Activated CD8-positive, alpha-beta memory T cell treated with anti-CD3 and anti-CD28 coated beads, Interleukin-2, amount 10 ng/mL, durations not matched to agents 7 days and 5 days (primary cell): ENCODE measurements around the gene TMOD1. TPM values are rescaled to one million over a fixed set of nuclear protein-coding genes. Genes with fewer than 3 reads are reported as not detected.

Source experiments
- ATAC-seq: fragments of 150-1000 bp; cut with Tn5 transposase; one replicate; pipeline ENCODE4 v1.10.0; 2021; ENCODE audit warnings: moderate library complexity
- CTCF ChIA-PET: fragments of 350-600 bp; sonication (Branson Sonifier 250); formaldehyde crosslinking; loops from one replicate; lab custom pipeline; 2021; ENCODE audit warnings: antibody characterized with exemption; lab: Charles Lee
- DNase-seq: peaks from one replicate; pipeline ENCODE4 v3.0.0-alpha.2; 2020
- H3K27ac Mint-ChIP-seq: one replicate; pipeline ENCODE4 v1.8.0; 2021; ENCODE audit warnings: mild to moderate bottlenecking, mixed read lengths
- H3K27me3 Mint-ChIP-seq: one replicate; pipeline ENCODE4 v1.8.0; 2021; ENCODE audit warnings: mixed read lengths
- H3K36me3 Mint-ChIP-seq: one replicate; pipeline ENCODE4 v1.8.0; 2021; ENCODE audit warnings: mild to moderate bottlenecking, mixed read lengths
- H3K4me1 Mint-ChIP-seq: one replicate; pipeline ENCODE4 v1.8.0; 2021; ENCODE audit warnings: mixed read lengths
- H3K4me3 Mint-ChIP-seq: one replicate; pipeline ENCODE4 v1.8.0; 2021; ENCODE audit warnings: mild to moderate bottlenecking, moderate library complexity, mixed read lengths
- H3K9me3 Mint-ChIP-seq: one replicate; pipeline ENCODE4 v1.8.0; 2022; ENCODE audit warnings: low read depth, mixed read lengths
- total RNA-seq, 2 experiments: library from RNA; stranded (reverse); gene quantifications; one replicate each; pipeline ENCODE4 v1.2.3, GENCODE V29; 2021

Gene TMOD1
- total RNA-seq, 2 experiments from 2014 or later = 0.88 to 1.0 TPM

GRCh38 chr9:97502222-97502983 lies 937 bp downstream of the TMOD1 start:
- DNase-seq = no peak
- H3K27me3 Mint-ChIP-seq = peaks cover 50% of the 10 kb centered on the region

GRCh38 chr9:97502984-97503861 lies 1.8 kb downstream of the TMOD1 start:
- no peaks in the 10 kb centered on the region for H3K9me3 Mint-ChIP-seq
- ATAC-seq = no peak
- no peak overlapping the region for H3K27ac Mint-ChIP-seq
- H3K27me3 Mint-ChIP-seq = peaks cover 50% of the 10 kb centered on the region
- H3K4me1 Mint-ChIP-seq = peaks cover 18% of the 10 kb centered on the region
- H3K4me3 Mint-ChIP-seq = peak overlapping the region; percentile 56
- no peaks in the 10 kb centered on the region for H3K36me3 Mint-ChIP-seq
- CTCF ChIA-PET = interaction anchor here (0.7 to 3.2 kb wide), 8 partner anchors 8 to 151 kb away, joined by 3 to 30 read pairs (median 3); partner anchors contain the start of gene TDRD7
- no peak for DNase-seq

More at GRCh38 chr9:97502222-97502983, 937 bp downstream of the TMOD1 start:
- no peak for ATAC-seq
- no peaks in the 10 kb centered on the region for H3K9me3 Mint-ChIP-seq
- H3K4me1 Mint-ChIP-seq = peaks cover 18% of the 10 kb centered on the region
- H3K4me3 Mint-ChIP-seq = peak overlapping the region; percentile 56
- CTCF ChIA-PET = interaction anchor here (0.6 to 3.2 kb wide), 11 partner anchors 9 to 150 kb away, joined by 3 to 30 read pairs (median 3); partner anchors contain the start of gene TDRD7
- no peaks in the 10 kb centered on the region for H3K36me3 Mint-ChIP-seq
- H3K27ac Mint-ChIP-seq = no peak overlapping the region

GRCh38 chr9:97503862-97504210 lies 2.4 kb downstream of the TMOD1 start:
- H3K4me3 Mint-ChIP-seq = no peak overlapping the region
- H3K36me3 Mint-ChIP-seq = no peaks in the 10 kb centered on the region
- H3K4me1 Mint-ChIP-seq = peaks cover 18% of the 10 kb centered on the region
- CTCF ChIA-PET = interaction anchor here (0.7 to 3.2 kb wide), 3 partner anchors 15 to 95 kb away, joined by 3 to 13 read pairs (median 3); partner anchors contain the start of gene TDRD7
- H3K27me3 Mint-ChIP-seq = peaks cover 53% of the 10 kb centered on the region
- ATAC-seq (no peak), DNase-seq (no peak)
- no peaks in the 10 kb centered on the region for H3K9me3 Mint-ChIP-seq
- H3K27ac Mint-ChIP-seq = no peak overlapping the region

- Mint-ChIP-seq H3K4me1 (peaks cover 18% of the 10 kb centered on the region), H3K4me3 (no peak overlapping the region), H3K36me3 (no peaks in the 10 kb centered on the region), H3K27ac (no peak overlapping the region), H3K9me3 (no peaks in the 10 kb centered on the region), H3K27me3 (peaks cover 50% of the 10 kb centered on the region)
- ATAC-seq (no peak), DNase-seq (no peak)
- CTCF ChIA-PET = no interaction called here
These were observed 3.1 kb downstream of the TMOD1 start for GRCh38 chr9:97504381-97505216.

DNA sequence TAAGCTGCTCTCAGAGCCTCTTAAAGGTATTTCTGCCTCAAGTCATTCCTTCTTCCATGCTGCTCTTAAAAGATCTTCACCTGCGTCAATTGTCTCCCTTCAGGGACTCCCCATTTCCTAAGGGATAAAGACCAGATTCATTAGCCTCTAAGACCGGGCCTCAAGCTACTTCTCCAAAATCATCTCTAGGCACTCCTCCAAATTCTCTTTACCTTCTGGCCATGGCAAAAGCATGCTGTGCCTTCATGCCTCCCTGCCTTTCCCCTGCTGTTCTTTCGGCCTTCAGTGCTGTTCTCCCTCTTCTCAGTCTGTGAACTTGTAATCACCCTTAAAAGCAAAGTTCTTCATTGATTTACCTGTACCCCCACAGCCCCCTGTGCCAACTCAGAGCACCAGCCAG lies 4.4 kb downstream of the TMOD1 start:
- no peaks in the 10 kb centered on the region for H3K9me3 Mint-ChIP-seq
- H3K27me3 Mint-ChIP-seq = peaks cover 38% of the 10 kb centered on the region
- no peak overlapping the region for H3K4me3 Mint-ChIP-seq
- no peak for ATAC-seq
- H3K4me1 Mint-ChIP-seq = peaks cover 21% of the 10 kb centered on the region
- CTCF ChIA-PET = no interaction called here
- H3K36me3 Mint-ChIP-seq = no peaks in the 10 kb centered on the region
- H3K27ac Mint-ChIP-seq = no peak overlapping the region
- DNase-seq = no peak

GRCh38 chr9:97506306-97506705 lies 4.8 kb downstream of the TMOD1 start:
- Mint-ChIP-seq H3K9me3 (no peaks in the 10 kb centered on the region), H3K27me3 (peaks cover 34% of the 10 kb centered on the region), H3K4me1 (peaks cover 21% of the 10 kb centered on the region), H3K27ac (no peak overlapping the region), H3K4me3 (no peak overlapping the region), H3K36me3 (no peaks in the 10 kb centered on the region)
- ATAC-seq (no peak), DNase-seq (no peak)
- CTCF ChIA-PET = no interaction called here

DNA sequence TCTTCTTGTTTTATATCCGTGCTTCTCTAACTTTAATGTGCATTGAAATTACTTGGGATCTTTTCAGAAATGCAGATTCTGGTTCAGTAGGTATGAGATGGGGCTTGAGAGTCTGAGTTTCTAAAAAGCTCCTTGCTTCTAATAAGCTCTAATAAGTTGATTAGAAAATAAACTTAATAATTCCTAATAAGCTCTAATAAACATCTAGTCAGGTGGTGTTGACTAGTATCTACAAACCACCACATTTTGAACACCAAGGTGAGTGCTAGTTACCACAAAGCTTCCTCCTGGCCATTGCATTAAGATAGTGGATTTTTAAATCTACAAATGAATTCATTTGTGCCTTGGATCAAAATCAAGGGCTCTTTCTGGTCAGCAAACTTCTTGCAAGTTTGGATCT lies 5.3 kb downstream of the TMOD1 start:
- H3K27me3 Mint-ChIP-seq = peaks cover 34% of the 10 kb centered on the region
- no peaks in the 10 kb centered on the region for H3K36me3 Mint-ChIP-seq
- DNase-seq (no peak), ATAC-seq (no peak)
- H3K27ac Mint-ChIP-seq = no peak overlapping the region
- H3K9me3 Mint-ChIP-seq = no peaks in the 10 kb centered on the region
- peaks cover 26% of the 10 kb centered on the region for H3K4me1 Mint-ChIP-seq
- CTCF ChIA-PET = no interaction called here
- H3K4me3 Mint-ChIP-seq = no peak overlapping the region

DNA sequence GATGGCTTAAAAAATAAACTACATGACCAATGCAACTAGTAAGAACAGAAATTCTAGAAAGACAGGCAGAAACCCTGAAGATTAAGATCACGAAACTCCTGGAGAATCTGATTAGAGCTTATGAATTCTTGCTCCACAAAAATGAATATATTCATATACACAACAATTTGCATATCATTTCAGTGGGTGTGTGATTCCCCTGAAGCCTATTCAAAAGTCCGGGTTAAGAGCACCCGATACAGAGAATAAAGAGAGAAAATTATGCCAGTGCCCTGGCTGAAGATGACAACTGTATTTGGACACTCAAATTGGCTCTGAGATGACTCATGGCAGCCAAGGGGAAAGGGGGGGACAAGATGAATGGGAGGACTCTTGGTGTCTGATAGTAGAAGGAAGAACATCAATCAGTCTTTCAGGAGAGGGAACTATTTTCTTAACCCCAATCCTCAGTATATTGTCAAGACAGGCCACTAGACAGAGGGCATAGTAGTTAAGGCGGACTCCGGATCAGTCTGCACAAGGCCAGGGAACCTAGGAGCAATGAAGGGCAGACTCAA lies 6.0 kb downstream of the TMOD1 start:
- Mint-ChIP-seq H3K27ac (no peak overlapping the region), H3K27me3 (peaks cover 29% of the 10 kb centered on the region), H3K4me3 (no peak overlapping the region), H3K36me3 (no peaks in the 10 kb centered on the region), H3K9me3 (no peaks in the 10 kb centered on the region), H3K4me1 (peaks cover 25% of the 10 kb centered on the region)
- ATAC-seq (no peak), DNase-seq (no peak)
- CTCF ChIA-PET = no interaction called here

GRCh38 chr9:97508852-97509251 lies 7.4 kb downstream of the TMOD1 start:
- peaks cover 15% of the 10 kb centered on the region for H3K27me3 Mint-ChIP-seq
- H3K36me3 Mint-ChIP-seq = no peaks in the 10 kb centered on the region
- no peak for ATAC-seq

GRCh38 chr9:97510797-97511654 lies 9.6 kb downstream of the TMOD1 start:
- CTCF ChIA-PET = interaction anchor here (0.7 to 1.5 kb wide), 5 partner anchors 8 to 99 kb away, joined by 3 to 8 read pairs (median 3); partner anchors contain the start of gene TDRD7

More at GRCh38 chr9:97508852-97509251, 7.4 kb downstream of the TMOD1 start:
- CTCF ChIA-PET = no interaction called here
- Mint-ChIP-seq H3K4me3 (no peak overlapping the region), H3K9me3 (no peaks in the 10 kb centered on the region), H3K4me1 (peaks cover 16% of the 10 kb centered on the region), H3K27ac (no peak overlapping the region)
- DNase-seq = no peak

DNA sequence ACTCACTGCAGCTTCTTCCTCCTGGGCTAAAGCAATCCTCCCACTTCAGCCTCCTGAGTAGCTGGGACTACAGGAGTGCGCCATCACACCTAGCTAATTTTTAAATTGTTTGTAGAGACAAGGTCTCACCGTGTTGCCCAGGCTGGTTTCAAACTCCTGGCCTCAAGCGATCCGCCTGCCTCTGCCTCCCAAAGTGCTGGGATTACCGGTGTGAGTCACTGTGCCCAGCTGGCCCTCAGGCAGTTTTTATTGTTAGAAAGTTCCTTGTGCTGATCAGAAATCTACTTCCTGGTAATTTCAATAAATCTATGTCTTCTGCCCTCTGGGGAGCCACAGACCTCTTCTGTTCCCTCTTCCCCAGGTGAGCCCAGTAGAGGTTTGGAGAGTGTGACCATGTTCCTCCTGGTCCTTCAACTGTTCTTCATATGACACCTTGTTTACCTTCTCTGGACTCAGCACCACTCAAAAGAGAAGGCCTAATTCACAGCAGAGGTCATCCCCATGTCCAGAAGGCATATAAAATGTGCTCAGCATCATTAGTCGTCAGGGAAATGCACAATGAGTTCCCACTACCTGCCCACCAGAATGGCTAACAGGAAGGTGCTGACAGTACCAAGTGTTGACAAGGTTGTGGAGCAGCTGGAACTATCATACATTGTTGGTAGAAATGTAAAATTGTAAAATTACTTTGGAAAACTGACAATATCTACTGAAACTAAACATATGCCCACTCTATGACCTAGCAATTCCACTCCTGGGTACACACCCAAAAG lies 10.4 kb downstream of the TMOD1 start:
- H3K27ac Mint-ChIP-seq = no peak overlapping the region
- H3K9me3 Mint-ChIP-seq = no peaks in the 10 kb centered on the region
- H3K4me1 Mint-ChIP-seq = peaks cover 16% of the 10 kb centered on the region
- CTCF ChIA-PET = interaction anchor here (0.9 to 1.3 kb wide), 3 partner anchors 9 to 100 kb away, joined by 3 to 7 read pairs (median 3); partner anchors contain the start of gene TDRD7
- no peaks in the 10 kb centered on the region for H3K36me3 Mint-ChIP-seq
- H3K4me3 Mint-ChIP-seq = no peak overlapping the region
- peaks cover 17% of the 10 kb centered on the region for H3K27me3 Mint-ChIP-seq
- DNase-seq = no peak
- ATAC-seq = no peak

More at GRCh38 chr9:97510797-97511654, 9.6 kb downstream of the TMOD1 start:
- no peaks in the 10 kb centered on the region for H3K36me3 Mint-ChIP-seq
- H3K27ac Mint-ChIP-seq = peak overlapping the region; percentile 49
- H3K4me3 Mint-ChIP-seq = no peak overlapping the region
- DNase-seq (peak; percentile 56), ATAC-seq (peak; percentile 76)
- H3K9me3 Mint-ChIP-seq = no peaks in the 10 kb centered on the region
- peaks cover 16% of the 10 kb centered on the region for H3K4me1 Mint-ChIP-seq
- H3K27me3 Mint-ChIP-seq = peaks cover 9% of the 10 kb centered on the region
